Measurements from ENCODE around the gene THEM5. TPM values are rescaled to one million over a fixed set of nuclear protein-coding genes. Genes with fewer than 3 reads are reported as not detected.
"Not testable (repeated sequence)": the region's sequence is repeated elsewhere in the genome, so short reads cannot be mapped to it uniquely, and the experiment has no call there.

THEM5 gene
- total RNA-seq, 3 donors from 2014 or later: not detected

- no peaks in the 10 kb centered on the region for H3K36me3 ChIP-seq
- no peak for DNase-seq (ENCODE audit: low spot score in 2 of 2)
- no peaks in the 10 kb centered on the region for H3K27me3 ChIP-seq
- H3K9me3 ChIP-seq: no peaks in the 10 kb centered on the region
- H3K27ac ChIP-seq: no peak overlapping the region
- no peak overlapping the region for H3K4me3 ChIP-seq
- no peak for TF ChIP-seq POLR2AphosphoS5 (IDR thresholded peaks at IDR 0.05)
- H3K4me1 ChIP-seq: no peaks in the 10 kb centered on the region
- intact Hi-C loops (cut with DNase I; ENCODE audit: low total_unique reads): no loop called here
Observed at GRCh38 chr1:151875419-151876097, 22.0 kb upstream of the THEM5 start.

GRCh38 chr1:151872776-151873175 lies 19.3 kb upstream of the THEM5 start:
- DNase-seq (ENCODE audit: low spot score in 2 of 2); H3K9me3 ChIP-seq; H3K27me3 ChIP-seq; H3K4me3 ChIP-seq; intact Hi-C loops (cut with DNase I; ENCODE audit: low total_unique reads); H3K4me1 ChIP-seq; H3K36me3 ChIP-seq: not testable (repeated sequence)
- peak overlapping the region; percentile 83 to 87 for H3K27ac ChIP-seq

GRCh38 chr1:151871284-151872030 lies 17.9 kb upstream of the THEM5 start:
- DNase-seq (ENCODE audit: low spot score in 2 of 2): peak in 1 of 2 donors; percentile 35
- peak overlapping the region in 2 of 3 donors; percentile 13 to 21 for H3K4me3 ChIP-seq
- no peaks in the 10 kb centered on the region for H3K27me3 ChIP-seq
- TF ChIP-seq POLR2A (IDR thresholded peaks at IDR 0.05): no peak
- TF ChIP-seq POLR2AphosphoS5 (IDR thresholded peaks at IDR 0.05): no peak
- no peak for TF ChIP-seq CTCF (IDR thresholded peaks at IDR 0.05)
- no peaks in the 10 kb centered on the region for H3K36me3 ChIP-seq
- intact Hi-C loops (cut with DNase I; ENCODE audit: low total_unique reads): no loop called here
- H3K27ac ChIP-seq: peak overlapping the region; percentile 83 to 87
- no peaks in the 10 kb centered on the region for H3K9me3 ChIP-seq
- H3K4me1 ChIP-seq: no peaks in the 10 kb centered on the region

GRCh38 chr1:151868486-151868885 lies 15.0 kb upstream of the THEM5 start:
- H3K27ac ChIP-seq: no peak overlapping the region
- no peaks in the 10 kb centered on the region for H3K27me3 ChIP-seq
- no peaks in the 10 kb centered on the region for H3K9me3 ChIP-seq
- no peak for DNase-seq (ENCODE audit: low spot score in 2 of 2)
- intact Hi-C loops (cut with DNase I; ENCODE audit: low total_unique reads): no loop called here
- TF ChIP-seq CTCF (IDR thresholded peaks at IDR 0.05): no peak
- no peak for TF ChIP-seq POLR2AphosphoS5 (IDR thresholded peaks at IDR 0.05)
- TF ChIP-seq POLR2A (IDR thresholded peaks at IDR 0.05): no peak
- no peaks in the 10 kb centered on the region for H3K36me3 ChIP-seq
- no peaks in the 10 kb centered on the region for H3K4me1 ChIP-seq
- H3K4me3 ChIP-seq: no peak overlapping the region

- Histone ChIP-seq H3K27ac (no peak overlapping the region), H3K4me1 (no peaks in the 10 kb centered on the region), H3K27me3 (no peaks in the 10 kb centered on the region), H3K36me3 (no peaks in the 10 kb centered on the region), H3K4me3 (no peak overlapping the region), H3K9me3 (no peaks in the 10 kb centered on the region)
- no peak for TF ChIP-seq POLR2AphosphoS5 (IDR thresholded peaks at IDR 0.05)
- TF ChIP-seq POLR2A (IDR thresholded peaks at IDR 0.05): no peak
- TF ChIP-seq CTCF (IDR thresholded peaks at IDR 0.05): no peak
- intact Hi-C loops (cut with DNase I; ENCODE audit: low total_unique reads): no loop called here
- DNase-seq (ENCODE audit: low spot score in 2 of 2): no peak
Observed at GRCh38 chr1:151867765-151868411, 14.4 kb upstream of the THEM5 start.

- intact Hi-C loops (cut with DNase I; ENCODE audit: low total_unique reads): no loop called here
- no peak for DNase-seq (ENCODE audit: low spot score in 2 of 2)
- no peaks in the 10 kb centered on the region for H3K4me1 ChIP-seq
- no peaks in the 10 kb centered on the region for H3K27me3 ChIP-seq
- no peak overlapping the region for H3K27ac ChIP-seq
- no peak overlapping the region for H3K4me3 ChIP-seq
- no peaks in the 10 kb centered on the region for H3K36me3 ChIP-seq
- TF ChIP-seq CTCF (IDR thresholded peaks at IDR 0.05) (no peak), POLR2A (IDR thresholded peaks at IDR 0.05) (no peak), POLR2AphosphoS5 (IDR thresholded peaks at IDR 0.05) (no peak)
- no peaks in the 10 kb centered on the region for H3K9me3 ChIP-seq
Observed at GRCh38 chr1:151867321-151867720, 13.8 kb upstream of the THEM5 start.

Measured in breast epithelium (tissue), 4 donors.